Muscle layer of colon (tissue), 2 donors: Measurements from ENCODE around the gene CXCL10.

ENCODE experiments used
- H3K27ac ChIP-seq: one replicate; pipeline ENCODE4 v1.7.0; 2013; ENCODE audit warnings: low read depth, mild to moderate bottlenecking, low read length, moderate library complexity
- H3K27me3 ChIP-seq, 2 donors: one replicate each; pipeline ENCODE4 v1.7.0; 2013; ENCODE audit warnings: low read length in 2 of 2, mild to moderate bottlenecking in 2 of 2; ENCODE audit not compliant: insufficient read depth in 2 of 2, control insufficient read depth in 1 of 2
- H3K36me3 ChIP-seq: one replicate; pipeline ENCODE4 v1.7.0; 2013; ENCODE audit warnings: mild to moderate bottlenecking, low read length; ENCODE audit not compliant: insufficient read depth
- H3K4me1 ChIP-seq: one replicate; pipeline ENCODE4 v1.7.0; 2013; ENCODE audit warnings: mild to moderate bottlenecking, low read length; ENCODE audit not compliant: insufficient read depth
- H3K4me3 ChIP-seq, 2 donors: one replicate each; pipeline ENCODE4 v1.7.0; 2013; ENCODE audit warnings: low read length in 2 of 2, low read depth in 1 of 2, mild to moderate bottlenecking in 1 of 2, moderate library complexity in 1 of 2
- H3K9ac ChIP-seq: one replicate; pipeline ENCODE4 v1.7.0; 2013; ENCODE audit warnings: low read length
- H3K9me3 ChIP-seq: one replicate; pipeline ENCODE4 v1.7.0; 2013; ENCODE audit warnings: mild to moderate bottlenecking, low read length
- donor health status: abdominal sarcoma.
- donor health status: Adenocarcinoma of cecum.

CXCL10 gene

DNA sequence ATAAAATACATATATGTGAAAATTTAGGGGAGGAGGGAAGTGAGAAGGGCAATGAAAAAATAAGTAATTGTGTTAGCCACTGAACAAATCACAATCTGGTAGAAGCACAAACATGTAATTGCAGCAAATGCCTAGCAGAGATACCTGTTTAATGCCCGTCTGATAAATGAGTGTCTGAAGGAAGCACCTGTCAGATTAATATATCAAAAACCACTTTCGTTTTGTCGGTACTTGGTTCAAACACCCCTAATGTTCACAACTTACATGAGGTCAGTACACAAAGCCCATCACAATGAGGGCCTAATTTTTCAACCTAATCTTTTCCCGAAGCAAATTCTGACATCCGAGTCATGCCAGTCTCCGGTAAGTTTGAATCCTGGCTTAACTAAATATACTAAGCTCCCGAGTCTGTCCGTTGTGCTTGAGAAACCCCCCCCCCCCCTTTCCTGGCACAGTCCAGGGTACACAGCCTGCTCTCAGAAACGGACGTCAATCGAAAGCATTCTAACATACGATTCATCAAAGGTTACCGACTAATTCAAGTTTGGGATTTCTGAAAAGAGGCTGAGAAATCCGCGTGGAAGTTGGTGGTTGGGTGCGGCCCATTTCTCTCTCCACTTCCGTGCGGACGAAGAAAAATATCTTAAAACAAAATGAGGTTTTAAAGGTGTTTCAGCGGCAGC, 33.3 kb downstream of the CXCL10 start:
- H3K27ac ChIP-seq: peak overlapping the region; percentile 36
- peaks cover 19% of the 10 kb centered on the region for H3K4me1 ChIP-seq
- peak overlapping the region; percentile 87 for H3K9ac ChIP-seq
- H3K27me3 ChIP-seq: no peaks in the 10 kb centered on the region
- no peaks in the 10 kb centered on the region for H3K9me3 ChIP-seq
- no peaks in the 10 kb centered on the region for H3K36me3 ChIP-seq
- peak overlapping the region; percentile 89 to 93 for H3K4me3 ChIP-seq

DNA sequence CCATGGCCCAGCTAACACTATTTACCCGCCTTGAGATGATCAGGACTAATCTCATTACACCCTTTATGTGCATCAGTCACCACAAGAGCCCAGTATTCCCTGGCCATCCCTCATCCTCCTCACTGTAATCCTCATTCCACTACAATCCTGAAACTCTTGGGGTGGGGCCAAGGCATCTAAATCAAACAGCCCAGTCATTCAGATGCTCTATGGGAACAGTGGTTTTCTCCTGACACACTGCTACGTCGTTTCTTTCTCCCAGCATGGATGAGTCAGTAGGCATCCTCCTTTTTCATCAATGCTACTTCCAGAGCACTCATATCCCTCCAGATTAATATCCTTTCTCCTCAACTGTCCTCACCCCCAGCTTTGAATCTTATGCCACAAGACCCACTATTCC, 38.2 kb downstream of the CXCL10 start:
- H3K9me3 ChIP-seq: no peaks in the 10 kb centered on the region
- no peaks in the 10 kb centered on the region for H3K27me3 ChIP-seq
- H3K27ac ChIP-seq: no peak overlapping the region
- H3K4me3 ChIP-seq: no peak overlapping the region
- H3K9ac ChIP-seq: no peak overlapping the region
- H3K36me3 ChIP-seq: peaks cover 15% of the 10 kb centered on the region
- peaks cover 19% of the 10 kb centered on the region for H3K4me1 ChIP-seq

DNA sequence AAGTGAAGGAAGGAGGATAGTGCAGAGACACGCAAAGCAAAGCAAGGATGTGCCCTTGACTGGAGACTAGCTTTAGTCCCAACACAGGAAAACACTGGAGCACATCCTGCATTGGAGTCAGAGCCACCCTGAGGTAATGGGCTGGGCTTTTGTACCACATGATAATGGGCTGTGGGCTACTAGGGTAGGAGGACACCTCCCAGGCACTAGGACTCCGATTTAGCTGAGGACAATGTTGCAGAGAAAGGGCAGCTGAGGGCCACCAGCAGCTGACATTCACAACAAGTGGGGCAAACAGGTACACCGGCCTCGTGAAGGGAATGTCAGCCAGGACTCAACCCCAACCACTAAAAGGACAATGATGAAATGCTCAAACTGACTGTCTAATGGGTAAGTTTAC, 42.7 kb downstream of the CXCL10 start:
- Histone ChIP-seq H3K36me3 (peaks cover 37% of the 10 kb centered on the region), H3K27ac (no peak overlapping the region), H3K4me3 (no peak overlapping the region), H3K9me3 (no peaks in the 10 kb centered on the region), H3K4me1 (no peaks in the 10 kb centered on the region), H3K27me3 (no peaks in the 10 kb centered on the region), H3K9ac (no peak overlapping the region)

DNA sequence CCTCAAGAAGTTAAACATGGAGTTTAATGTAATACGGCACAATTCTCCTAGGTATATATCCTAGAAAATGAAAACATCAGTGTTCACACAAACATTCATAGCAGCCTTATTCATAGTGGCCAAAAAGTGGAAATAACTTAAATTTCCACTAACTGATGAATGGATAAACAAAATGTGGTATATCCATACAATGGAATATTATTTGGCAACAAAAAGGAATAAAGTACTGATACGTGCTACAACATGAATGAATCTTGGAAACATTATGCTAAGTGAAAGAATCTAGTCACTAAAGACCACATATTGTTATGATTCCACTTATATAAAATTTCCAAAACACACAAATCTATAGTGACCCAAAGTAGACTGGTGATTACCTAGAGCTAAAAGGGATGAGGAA, 47.1 kb downstream of the CXCL10 start:
- Histone ChIP-seq H3K4me3 (no peak overlapping the region), H3K36me3 (peaks cover 54% of the 10 kb centered on the region), H3K9me3 (no peaks in the 10 kb centered on the region), H3K9ac (no peak overlapping the region), H3K27me3 (no peaks in the 10 kb centered on the region), H3K4me1 (no peaks in the 10 kb centered on the region), H3K27ac (no peak overlapping the region)

DNA sequence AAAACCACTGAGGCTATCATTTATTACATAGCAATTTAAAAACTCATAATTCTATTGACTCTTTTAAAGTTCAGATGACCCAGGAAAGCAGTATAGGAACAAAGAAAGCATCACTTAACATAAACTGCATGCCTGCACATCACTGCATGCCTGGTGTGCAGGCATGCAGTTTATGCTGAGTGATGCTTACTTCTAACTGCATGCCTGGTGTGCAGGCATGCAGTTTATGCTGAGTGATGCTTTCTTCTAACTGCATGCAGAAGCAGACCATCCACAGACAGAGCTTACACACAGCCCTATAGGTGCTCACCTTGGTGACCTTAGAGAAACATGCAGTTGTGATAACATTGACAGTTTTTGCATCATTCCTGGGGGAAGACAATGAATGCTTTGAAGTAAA, 49.5 kb downstream of the CXCL10 start:
- Histone ChIP-seq H3K4me3 (no peak overlapping the region), H3K36me3 (peaks cover 65% of the 10 kb centered on the region), H3K4me1 (no peaks in the 10 kb centered on the region), H3K27ac (no peak overlapping the region), H3K9ac (no peak overlapping the region), H3K9me3 (no peaks in the 10 kb centered on the region), H3K27me3 (no peaks in the 10 kb centered on the region)
